Measurements from ENCODE around the gene NBEA.
"Not testable (repeated sequence)": the region's sequence is repeated elsewhere in the genome, so short reads cannot be mapped to it uniquely, and the experiment has no call there.

NBEA gene

GRCh38 chr13:35598790-35599369, 656.8 kb downstream of the NBEA start:
- no peak for ATAC-seq

GRCh38 chr13:35599384-35599783, 657.3 kb downstream of the NBEA start:
- ATAC-seq, result no peak

GRCh38 chr13:35600137-35600536, 658.1 kb downstream of the NBEA start:
- ATAC-seq, result no peak

GRCh38 chr13:35603593-35604285, 661.7 kb downstream of the NBEA start:
- ATAC-seq, result no peak

GRCh38 chr13:35614666-35615065, 672.6 kb downstream of the NBEA start:
- no peak for ATAC-seq

GRCh38 chr13:35617420-35617819, 675.4 kb downstream of the NBEA start:
- no peak for ATAC-seq

GRCh38 chr13:35618565-35619083, 676.6 kb downstream of the NBEA start:
- no peak for ATAC-seq

- ATAC-seq, result no peak
Observed at GRCh38 chr13:35621989-35622388, 679.9 kb downstream of the NBEA start.

GRCh38 chr13:35629026-35629425, 687.0 kb downstream of the NBEA start:
- no peak for ATAC-seq

- ATAC-seq, result no peak
Observed at GRCh38 chr13:35630551-35631275, 688.6 kb downstream of the NBEA start.

GRCh38 chr13:35631666-35632065, 689.6 kb downstream of the NBEA start:
- ATAC-seq, result no peak

- no peak for ATAC-seq
Observed at GRCh38 chr13:35643625-35644024, 701.6 kb downstream of the NBEA start.

GRCh38 chr13:35646056-35646774, 704.1 kb downstream of the NBEA start:
- ATAC-seq, result no peak

- ATAC-seq, result no peak
Observed at GRCh38 chr13:35648201-35648600, 706.1 kb downstream of the NBEA start.

GRCh38 chr13:35649162-35649561, 707.1 kb downstream of the NBEA start:
- ATAC-seq, result no peak

- ATAC-seq, result no peak
Observed at GRCh38 chr13:35659796-35660195, 717.7 kb downstream of the NBEA start.

GRCh38 chr13:35664747-35665146, 722.7 kb downstream of the NBEA start:
- no peak for ATAC-seq

- no peak for ATAC-seq
Observed at GRCh38 chr13:35669321-35669720, 727.3 kb downstream of the NBEA start.

GRCh38 chr13:35672611-35673010, 730.5 kb downstream of the NBEA start:
- ATAC-seq, result no peak

- no peak for ATAC-seq
Observed at GRCh38 chr13:35675651-35676050, 733.6 kb downstream of the NBEA start.

GRCh38 chr13:35677863-35678262, 735.8 kb downstream of the NBEA start:
- ATAC-seq, result not testable (repeated sequence)

GRCh38 chr13:35681685-35682084, 739.6 kb downstream of the NBEA start:
- ATAC-seq, result no peak

- ATAC-seq, result no peak
Observed at GRCh38 chr13:35684432-35684831, 742.4 kb downstream of the NBEA start.

All from activated CD4-positive, CD25-positive, alpha-beta regulatory T cell treated with anti-CD3 and anti-CD28 coated beads, Interleukin-2, amount 50 U/mL, for 24 hours (primary cell).